ENCODE results near the gene DNAJB4.
A peak's percentile ranks its signal among the peaks of the same experiment; 100 is the strongest.
"Not testable (repeated sequence)": the region's sequence is repeated elsewhere in the genome, so short reads cannot be mapped to it uniquely, and the experiment has no call there.

Gene DNAJB4

GRCh38 chr1:77978293-77978968 is 26.3 kb upstream of the DNAJB4 start:
- Histone ChIP-seq H2AFZ (ENCODE audit: low read depth, low read length) (no peak overlapping the region), H4K20me1 (ENCODE audit: insufficient read depth, low read length) (peaks cover 45% of the 10 kb centered on the region), H3K4me1 (ENCODE audit: low read length) (peaks cover 31% of the 10 kb centered on the region), H3K9me3 (ENCODE audit: insufficient read depth, low read length) (no peaks in the 10 kb centered on the region), H3K79me2 (ENCODE audit: low read length) (peaks cover 83% of the 10 kb centered on the region), H3K27ac (ENCODE audit: low read length) (peak overlapping the region; percentile 98), H3K4me3 (ENCODE audit: low read length) (peak overlapping the region; percentile 90), H3K4me2 (ENCODE audit: low read length) (peak overlapping the region; percentile 64), H3K27me3 (ENCODE audit: low read depth, low read length) (no peaks in the 10 kb centered on the region), H3K9ac (ENCODE audit: low read length) (peak overlapping the region; percentile 93), H3K36me3 (replicated peaks; ENCODE audit: low read depth, low read length) (peaks cover 32% of the 10 kb centered on the region)
- TF ChIP-seq EZH2phosphoT487 (IDR thresholded peaks at IDR 0.05; ENCODE audit: low read depth), result no peak
- TF ChIP-seq CTCF (IDR thresholded peaks at IDR 0.05; ENCODE audit: low read depth, low read length), result no peak

GRCh38 chr1:77978969-77979876 is 25.5 kb upstream of the DNAJB4 start, which contains the start of gene FUBP1:
Gene FUBP1 (minus strand): TSS chr1:77979072. CDS start chr1:77979004, 68 bp downstream.
- peak within 1 kb of the TSS; percentile 78 for H3K4me2 ChIP-seq (ENCODE audit: low read length)
- H3K9ac ChIP-seq (ENCODE audit: low read length), result peak within 1 kb of the TSS; percentile 93
- no peaks in the 10 kb centered on the region for H3K27me3 ChIP-seq (ENCODE audit: low read depth, low read length)
- peaks cover 31% of the 10 kb centered on the region for H3K4me1 ChIP-seq (ENCODE audit: low read length)
- peaks cover 75% of the 10 kb centered on the region for H3K79me2 ChIP-seq (ENCODE audit: low read length)
- H3K36me3 ChIP-seq (replicated peaks; ENCODE audit: low read depth, low read length), result peaks cover 35% of the 10 kb centered on the region
- H3K9me3 ChIP-seq (ENCODE audit: insufficient read depth, low read length), result no peaks in the 10 kb centered on the region
- H3K4me3 ChIP-seq (ENCODE audit: low read length), result peak within 1 kb of the TSS; percentile 90
- H2AFZ ChIP-seq (ENCODE audit: low read depth, low read length), result no peak within 1 kb of the TSS
- TF ChIP-seq EZH2phosphoT487 (IDR thresholded peaks at IDR 0.05; ENCODE audit: low read depth) (no peak), CTCF (IDR thresholded peaks at IDR 0.05; ENCODE audit: low read depth, low read length) (peak; percentile 49)
- peaks cover 38% of the 10 kb centered on the region for H4K20me1 ChIP-seq (ENCODE audit: insufficient read depth, low read length)
- peak within 1 kb of the TSS; percentile 98 for H3K27ac ChIP-seq (ENCODE audit: low read length)

- peaks cover 45% of the 10 kb centered on the region for H3K79me2 ChIP-seq (ENCODE audit: low read length)
- not testable (repeated sequence) for H3K4me3 ChIP-seq (ENCODE audit: low read length); H3K4me2 ChIP-seq (ENCODE audit: low read length); H3K9me3 ChIP-seq (ENCODE audit: insufficient read depth, low read length); H3K27ac ChIP-seq (ENCODE audit: low read length); H3K27me3 ChIP-seq (ENCODE audit: low read depth, low read length); H2AFZ ChIP-seq (ENCODE audit: low read depth, low read length); H3K9ac ChIP-seq (ENCODE audit: low read length); H3K36me3 ChIP-seq (replicated peaks; ENCODE audit: low read depth, low read length); H4K20me1 ChIP-seq (ENCODE audit: insufficient read depth, low read length)
- peaks cover 12% of the 10 kb centered on the region for H3K4me1 ChIP-seq (ENCODE audit: low read length)
These were observed 21.3 kb upstream of the DNAJB4 start for GRCh38 chr1:77983352-77983996.

GRCh38 chr1:77983997-77984355 is 20.8 kb upstream of the DNAJB4 start:
- no peaks in the 10 kb centered on the region for H3K9me3 ChIP-seq (ENCODE audit: insufficient read depth, low read length)

More at GRCh38 chr1:77983997-77984355, 20.8 kb upstream of the DNAJB4 start:
- no peak overlapping the region for H3K27ac ChIP-seq (ENCODE audit: low read length)
- H3K4me1 ChIP-seq (ENCODE audit: low read length), result peaks cover 13% of the 10 kb centered on the region
- H3K36me3 ChIP-seq (replicated peaks; ENCODE audit: low read depth, low read length), result peaks cover 7% of the 10 kb centered on the region
- H3K9ac ChIP-seq (ENCODE audit: low read length), result no peak overlapping the region
- H3K27me3 ChIP-seq (ENCODE audit: low read depth, low read length), result no peaks in the 10 kb centered on the region
- H3K4me3 ChIP-seq (ENCODE audit: low read length), result no peak overlapping the region
- H4K20me1 ChIP-seq (ENCODE audit: insufficient read depth, low read length), result peaks cover 9% of the 10 kb centered on the region; the same call in 1 of the 2 replicates
- peaks cover 47% of the 10 kb centered on the region for H3K79me2 ChIP-seq (ENCODE audit: low read length)
- H2AFZ ChIP-seq (ENCODE audit: low read depth, low read length), result no peak overlapping the region
- H3K4me2 ChIP-seq (ENCODE audit: low read length), result no peak overlapping the region
- TF ChIP-seq EZH2phosphoT487 (IDR thresholded peaks at IDR 0.05; ENCODE audit: low read depth), result no peak
